Lung (tissue), 12 donors: ENCODE results near the gene ITGB6. TPM values are rescaled to one million over a fixed set of nuclear protein-coding genes. Genes with fewer than 3 reads are reported as not detected.

Source experiments
- ATAC-seq: fragments of 200-7000 bp; cut with Tn5 transposase; one replicate; pipeline ENCODE4 v1.9.1; 2020; ENCODE audit warnings: moderate number of reproducible peaks; ENCODE audit not compliant: insufficient read depth, low FRiP score
- DNase-seq, 3 donors: peaks; one replicate each; pipeline ENCODE4 v3.0.0-alpha.2; 2013 to 2017
- H3K27ac ChIP-seq, 2 donors: one replicate each; pipeline ENCODE4 v1.5.1; 2013; ENCODE audit warnings: mild to moderate bottlenecking in 2 of 2, moderate library complexity in 2 of 2, control low read depth in 1 of 2, inconsistent platforms in 1 of 2, low read depth in 1 of 2, low read length in 1 of 2
- H3K27me3 ChIP-seq, 3 donors: one replicate each; pipeline ENCODE4 v1.5.1; 2013; ENCODE audit warnings: low read length in 2 of 3; ENCODE audit not compliant: control insufficient read depth in 3 of 3, insufficient read depth in 3 of 3
- H3K36me3 ChIP-seq, 4 donors: one replicate each; pipeline ENCODE4 v1.5.1; 2013; ENCODE audit warnings: low read length in 4 of 4, mild to moderate bottlenecking in 1 of 4, moderate library complexity in 1 of 4; ENCODE audit not compliant: control insufficient read depth in 4 of 4, insufficient read depth in 4 of 4
- H3K4me1 ChIP-seq, 5 donors: one replicate each; pipeline ENCODE4 v1.5.1; 2013; ENCODE audit warnings: low read length in 5 of 5, mild to moderate bottlenecking in 2 of 5, moderate library complexity in 1 of 5; ENCODE audit not compliant: control insufficient read depth in 5 of 5, insufficient read depth in 5 of 5
- H3K4me3 ChIP-seq: one replicate; pipeline ENCODE4 v1.5.1; 2013; ENCODE audit warnings: mild to moderate bottlenecking, control low read depth, moderate library complexity
- H3K9ac ChIP-seq, 2 donors: one replicate each; pipeline ENCODE4 v1.5.1; 2013; ENCODE audit warnings: low read length in 2 of 2, control low read depth in 1 of 2; ENCODE audit not compliant: insufficient read depth in 1 of 2
- H3K9me3 ChIP-seq, 4 donors: one replicate each; pipeline ENCODE4 v1.5.1; 2013; ENCODE audit warnings: low read length in 3 of 4, mild to moderate bottlenecking in 1 of 4, moderate library complexity in 1 of 4; ENCODE audit not compliant: control insufficient read depth in 4 of 4, insufficient read depth in 3 of 4
- WGBS, 2 donors: extraction: QIAGEN DNeasy Blood & Tissue Kit; methylation state at CpG; one replicate each; pipeline ENCODE4 v1.1.7; 2013; 5-methylcytosine and 5-hydroxymethylcytosine counted together
- polyA plus RNA-seq, 2 donors: library from polyadenylated mRNA; stranded (reverse); fragments of 200-250 nt; gene quantifications; one replicate each; pipeline ENCODE4 v1.2.1, GENCODE V29; 2013
- total RNA-seq, 2 donors: library from RNA; depleted of rRNA in 1 of 2; stranded (reverse); fragments of >200 nt in 1 of 2; gene quantifications; one replicate each; pipeline ENCODE4 v1.2.1, GENCODE V29; 2014 to 2021
- TF ChIP-seq, protein P1 (sequence below): IDR thresholded peaks from 2 replicates; pipeline ENCODE4 v1.5.1; 2012; ENCODE audit warnings: mild to moderate bottlenecking; ENCODE audit errors: control extremely low read depth, extremely low read depth
- donor health status: control.
- donor health status: control.
- donor health status: Bipolar disorder and iron deficiency.
- donor health status: healthy.
- donor health status: DM: yes; HTN: yes; CAD: no.

The ITGB6 gene
- total and polyA plus RNA-seq, 4 donors: 35.1 to 141 (median 41.8) TPM

DNA sequence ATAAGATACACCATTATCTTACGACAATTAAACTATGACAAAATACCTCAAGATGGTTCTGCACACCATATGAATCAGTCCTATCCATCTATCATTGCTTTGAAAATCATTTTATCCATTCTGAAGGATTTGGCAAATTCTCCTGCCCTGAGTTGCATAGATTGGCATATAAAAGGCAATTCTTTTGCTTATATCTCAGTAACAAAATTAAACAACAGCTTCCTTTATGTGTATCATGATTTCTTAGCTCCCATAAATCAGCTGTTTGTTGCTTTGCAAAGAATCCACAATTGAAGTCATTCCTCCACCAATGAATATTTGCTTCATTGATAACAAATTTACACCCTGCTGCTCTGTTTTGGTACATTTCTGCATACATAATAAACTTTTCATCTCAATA, 61.7 kb downstream of the ITGB6 start:
- Histone ChIP-seq H3K4me3 (no peak overlapping the region), H3K4me1 (peaks cover 0 to 12% (median 2%) of the 10 kb centered on the region in 5 donors), H3K27me3 (no peaks in the 10 kb centered on the region), H3K9ac (no peak overlapping the region), H3K36me3 (no peaks in the 10 kb centered on the region), H3K9me3 (no peaks in the 10 kb centered on the region), H3K27ac (no peak overlapping the region)
- DNase-seq (no peak), ATAC-seq (no peak)
- TF ChIP-seq, protein P1, sequence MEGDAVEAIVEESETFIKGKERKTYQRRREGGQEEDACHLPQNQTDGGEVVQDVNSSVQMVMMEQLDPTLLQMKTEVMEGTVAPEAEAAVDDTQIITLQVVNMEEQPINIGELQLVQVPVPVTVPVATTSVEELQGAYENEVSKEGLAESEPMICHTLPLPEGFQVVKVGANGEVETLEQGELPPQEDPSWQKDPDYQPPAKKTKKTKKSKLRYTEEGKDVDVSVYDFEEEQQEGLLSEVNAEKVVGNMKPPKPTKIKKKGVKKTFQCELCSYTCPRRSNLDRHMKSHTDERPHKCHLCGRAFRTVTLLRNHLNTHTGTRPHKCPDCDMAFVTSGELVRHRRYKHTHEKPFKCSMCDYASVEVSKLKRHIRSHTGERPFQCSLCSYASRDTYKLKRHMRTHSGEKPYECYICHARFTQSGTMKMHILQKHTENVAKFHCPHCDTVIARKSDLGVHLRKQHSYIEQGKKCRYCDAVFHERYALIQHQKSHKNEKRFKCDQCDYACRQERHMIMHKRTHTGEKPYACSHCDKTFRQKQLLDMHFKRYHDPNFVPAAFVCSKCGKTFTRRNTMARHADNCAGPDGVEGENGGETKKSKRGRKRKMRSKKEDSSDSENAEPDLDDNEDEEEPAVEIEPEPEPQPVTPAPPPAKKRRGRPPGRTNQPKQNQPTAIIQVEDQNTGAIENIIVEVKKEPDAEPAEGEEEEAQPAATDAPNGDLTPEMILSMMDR: no peak
- 97 to 98% methylated on average over 1 of the region's 1 CpG for WGBS, 2 donors

DNA sequence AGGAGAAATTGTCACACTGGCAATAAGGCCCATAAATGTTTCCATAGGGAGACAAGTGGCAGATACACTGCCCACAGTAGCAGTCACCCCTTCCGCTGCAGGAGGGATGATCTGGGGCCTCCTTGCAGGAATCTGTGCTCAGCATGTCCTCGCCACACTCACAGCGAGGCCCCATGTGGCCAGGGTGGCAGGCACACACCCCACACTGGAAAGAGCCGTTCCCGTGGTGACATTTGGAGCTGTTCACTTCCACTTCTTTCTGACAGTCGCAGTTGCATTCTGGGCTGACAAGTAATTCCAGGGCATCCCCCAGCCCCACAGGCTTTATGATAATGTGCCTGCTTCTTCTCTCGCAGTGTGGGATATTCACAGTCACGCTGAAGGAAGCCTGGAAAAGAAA, 62.6 kb downstream of the ITGB6 start:
- H3K36me3 ChIP-seq: no peaks in the 10 kb centered on the region
- no peak for DNase-seq

DNA sequence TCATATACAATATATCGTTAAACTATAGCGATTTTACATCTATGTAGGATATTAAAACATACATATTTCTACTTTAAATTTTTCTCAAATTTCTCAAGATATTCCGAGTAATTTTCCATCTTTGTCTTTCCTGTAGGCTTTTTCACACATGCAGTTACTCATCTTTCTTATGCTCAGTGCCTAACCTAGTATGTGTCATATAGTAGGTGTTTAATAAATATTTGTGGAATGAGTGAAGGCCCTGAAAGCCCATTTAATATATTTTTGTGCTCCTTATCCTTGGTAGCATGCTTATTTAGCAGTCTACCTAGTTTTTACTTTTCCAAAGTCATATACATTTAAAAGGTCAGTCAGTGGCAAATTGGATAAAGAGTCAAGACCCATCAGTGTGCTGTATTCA, 67.3 kb downstream of the ITGB6 start:
- 94 to 96% methylated on average over 3 of the region's 3 CpGs for WGBS, 2 donors
- no peak overlapping the region for H3K4me3 ChIP-seq
- ATAC-seq: no peak

More for the DNA sequence above, 62.6 kb downstream of the ITGB6 start:
- TF ChIP-seq, protein P1: no peak
- H3K27me3 ChIP-seq: no peaks in the 10 kb centered on the region
- H3K4me1 ChIP-seq: peaks cover 0 to 12% (median 1%) of the 10 kb centered on the region in 5 donors
- no peaks in the 10 kb centered on the region for H3K9me3 ChIP-seq
- ATAC-seq: no peak
- H3K27ac ChIP-seq: no peak overlapping the region
- WGBS, 2 donors: 85 to 91% methylated on average over 8 of the region's 8 CpGs
- no peak overlapping the region for H3K9ac ChIP-seq
- no peak overlapping the region for H3K4me3 ChIP-seq

More for the DNA sequence above, 67.3 kb downstream of the ITGB6 start:
- TF ChIP-seq, protein P1: no peak
- no peak for DNase-seq
- Histone ChIP-seq H3K4me1 (no peaks in the 10 kb centered on the region), H3K9me3 (peaks cover 0 to 2% (median 0%) of the 10 kb centered on the region in 4 donors), H3K9ac (no peak overlapping the region), H3K27me3 (no peaks in the 10 kb centered on the region), H3K36me3 (peaks cover 0 to 1% (median 0%) of the 10 kb centered on the region in 4 donors), H3K27ac (no peak overlapping the region)
